Kidney epithelial cell (primary cell): ENCODE results near the gene UBA7. TPM values are rescaled to one million over a fixed set of nuclear protein-coding genes. Genes with fewer than 3 reads are reported as not detected.
"Not testable (repeated sequence)": the region's sequence is repeated elsewhere in the genome, so short reads cannot be mapped to it uniquely, and the experiment has no call there.

Experiments used
- DNase-seq: peaks from one replicate; pipeline ENCODE4 v3.0.0-alpha.2; 2010; ENCODE audit warnings: low read depth
- H3K27me3 ChIP-seq: 2 replicates; pipeline ENCODE4 v1.6.0; 2011; ENCODE audit warnings: low read length; ENCODE audit not compliant: control insufficient read depth, insufficient read depth
- H3K36me3 ChIP-seq: 2 replicates; pipeline ENCODE4 v1.5.1; 2011; ENCODE audit warnings: low read length; ENCODE audit not compliant: control insufficient read depth, insufficient read depth
- H3K4me3 ChIP-seq: 2 replicates; pipeline ENCODE4 v1.5.1; 2011; ENCODE audit warnings: low read depth, mild to moderate bottlenecking, control low read depth, low read length
- total RNA-seq: library from RNA; depleted of rRNA; stranded (reverse); fragments of >200 nt; gene quantifications from 2 replicates; pipeline ENCODE4 v1.2.3, GENCODE V29; 2015
- TF ChIP-seq, protein P1 (sequence below): IDR thresholded peaks from 2 replicates; pipeline ENCODE4 v1.5.1; 2011; ENCODE audit warnings: mild to moderate bottlenecking, moderate library complexity, low read length, control low read depth, inconsistent platforms; ENCODE audit not compliant: insufficient read depth, poor library complexity, severe bottlenecking

UBA7 gene
- total RNA-seq, 1 donor from 2014 or later: 6.3 TPM

DNA sequence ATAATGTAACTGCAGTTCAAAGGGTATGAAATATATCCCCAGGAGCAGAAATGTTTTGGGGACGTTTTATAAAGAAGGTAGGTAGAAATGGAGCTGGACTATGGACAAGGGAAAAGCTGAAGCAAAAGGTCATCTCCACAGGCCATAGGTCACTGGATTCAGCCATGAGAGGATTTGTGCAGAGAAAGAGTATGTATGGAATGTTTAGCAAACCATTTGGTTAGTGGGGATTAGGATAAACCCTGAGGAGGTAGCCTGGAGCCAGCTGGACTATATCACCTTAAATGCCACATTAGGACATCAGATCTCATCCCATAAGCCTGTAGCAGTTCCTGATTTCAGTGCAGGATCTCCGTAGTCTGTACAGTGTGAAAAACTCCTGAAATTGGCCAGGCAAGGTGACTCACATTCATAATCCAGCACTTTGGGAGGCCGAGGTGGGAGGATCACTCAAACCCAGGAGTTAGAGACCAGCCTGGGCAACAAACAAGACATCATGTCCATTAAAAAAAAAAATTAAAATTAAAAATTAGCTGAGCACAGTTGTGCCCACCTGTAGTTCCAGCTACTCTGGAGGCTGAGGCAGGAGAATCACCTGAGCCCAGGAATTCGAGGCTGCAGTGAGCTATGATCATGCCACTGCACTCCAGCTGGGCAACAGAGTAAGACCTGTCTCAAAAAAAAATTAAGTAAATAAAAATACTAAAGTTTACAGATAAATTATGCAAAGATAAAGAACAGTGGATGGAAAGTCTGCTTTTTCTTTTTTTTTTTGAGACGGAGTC lies 32.1 kb downstream of the UBA7 start:
- TF ChIP-seq, protein P1, sequence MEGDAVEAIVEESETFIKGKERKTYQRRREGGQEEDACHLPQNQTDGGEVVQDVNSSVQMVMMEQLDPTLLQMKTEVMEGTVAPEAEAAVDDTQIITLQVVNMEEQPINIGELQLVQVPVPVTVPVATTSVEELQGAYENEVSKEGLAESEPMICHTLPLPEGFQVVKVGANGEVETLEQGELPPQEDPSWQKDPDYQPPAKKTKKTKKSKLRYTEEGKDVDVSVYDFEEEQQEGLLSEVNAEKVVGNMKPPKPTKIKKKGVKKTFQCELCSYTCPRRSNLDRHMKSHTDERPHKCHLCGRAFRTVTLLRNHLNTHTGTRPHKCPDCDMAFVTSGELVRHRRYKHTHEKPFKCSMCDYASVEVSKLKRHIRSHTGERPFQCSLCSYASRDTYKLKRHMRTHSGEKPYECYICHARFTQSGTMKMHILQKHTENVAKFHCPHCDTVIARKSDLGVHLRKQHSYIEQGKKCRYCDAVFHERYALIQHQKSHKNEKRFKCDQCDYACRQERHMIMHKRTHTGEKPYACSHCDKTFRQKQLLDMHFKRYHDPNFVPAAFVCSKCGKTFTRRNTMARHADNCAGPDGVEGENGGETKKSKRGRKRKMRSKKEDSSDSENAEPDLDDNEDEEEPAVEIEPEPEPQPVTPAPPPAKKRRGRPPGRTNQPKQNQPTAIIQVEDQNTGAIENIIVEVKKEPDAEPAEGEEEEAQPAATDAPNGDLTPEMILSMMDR: no peak
- no peak for DNase-seq
- H3K27me3 ChIP-seq: no peaks in the 10 kb centered on the region
- H3K36me3 ChIP-seq: peaks cover 2% of the 10 kb centered on the region
- H3K4me3 ChIP-seq: no peak overlapping the region

DNA sequence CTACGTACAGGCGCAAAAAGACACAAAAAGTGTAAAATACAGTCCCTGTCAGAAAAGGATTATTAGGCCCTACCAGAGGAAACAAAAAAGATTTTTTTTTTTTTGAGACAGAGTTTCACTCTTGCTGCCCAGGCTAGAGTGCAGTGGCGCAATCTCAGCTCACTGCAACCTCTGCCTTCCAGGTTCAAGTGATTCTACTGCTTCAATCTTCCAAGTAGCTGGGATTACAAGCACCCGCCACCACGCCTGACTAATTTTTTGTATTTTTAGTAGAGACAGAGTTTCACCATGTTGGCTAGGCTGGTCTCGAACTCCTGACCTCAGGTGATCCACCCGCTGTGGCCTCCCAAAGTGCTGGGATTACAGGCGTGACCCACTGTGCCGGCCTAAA lies 32.8 kb downstream of the UBA7 start:
- not testable (repeated sequence) for DNase-seq, H3K4me3 ChIP-seq, H3K36me3 ChIP-seq, H3K27me3 ChIP-seq

DNA sequence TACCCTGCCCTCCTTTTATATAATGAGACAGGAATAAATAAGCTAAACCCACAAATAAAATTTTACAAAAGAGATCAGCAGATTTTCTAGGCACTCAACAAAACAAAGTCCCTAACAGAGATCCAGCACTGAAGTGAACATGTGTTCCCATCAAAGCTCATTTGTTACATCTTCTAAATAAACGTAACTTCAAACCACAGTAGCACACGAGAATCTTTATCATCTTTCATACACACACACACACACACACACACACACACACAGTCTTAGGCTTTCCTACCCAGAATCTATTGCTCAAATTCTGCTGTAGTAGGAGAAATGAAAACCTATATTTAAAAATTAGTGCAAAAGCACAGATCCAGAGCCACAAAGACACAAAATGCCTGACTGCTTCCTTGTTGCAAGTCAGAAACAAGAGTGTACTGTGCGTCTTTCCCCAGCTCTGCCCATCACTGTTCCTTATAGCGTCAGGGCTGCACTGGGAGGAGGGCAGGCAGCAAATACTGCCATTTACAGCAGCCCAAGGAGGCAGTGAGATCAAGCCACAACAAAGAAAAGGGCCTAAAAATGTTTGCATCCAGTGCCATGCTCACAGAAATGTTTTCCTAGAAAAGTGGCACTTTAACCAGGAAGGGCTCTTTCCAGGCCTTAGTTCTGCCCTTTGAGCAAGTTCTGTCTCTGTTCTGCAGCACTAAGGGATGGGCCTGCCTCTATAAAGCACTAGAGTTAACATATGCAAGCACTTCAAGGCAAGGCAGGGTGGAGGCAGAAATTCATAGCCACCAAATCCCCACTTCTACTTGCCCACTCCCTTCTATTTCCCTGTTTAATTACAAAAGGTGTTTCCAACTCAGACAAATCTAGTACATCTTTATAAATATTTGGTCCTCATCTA lies 33.4 kb downstream of the UBA7 start:
- Histone ChIP-seq H3K27me3 (no peaks in the 10 kb centered on the region), H3K36me3 (peaks cover 2% of the 10 kb centered on the region), H3K4me3 (no peak overlapping the region)
- DNase-seq: no peak
- TF ChIP-seq, protein P1: no peak

DNA sequence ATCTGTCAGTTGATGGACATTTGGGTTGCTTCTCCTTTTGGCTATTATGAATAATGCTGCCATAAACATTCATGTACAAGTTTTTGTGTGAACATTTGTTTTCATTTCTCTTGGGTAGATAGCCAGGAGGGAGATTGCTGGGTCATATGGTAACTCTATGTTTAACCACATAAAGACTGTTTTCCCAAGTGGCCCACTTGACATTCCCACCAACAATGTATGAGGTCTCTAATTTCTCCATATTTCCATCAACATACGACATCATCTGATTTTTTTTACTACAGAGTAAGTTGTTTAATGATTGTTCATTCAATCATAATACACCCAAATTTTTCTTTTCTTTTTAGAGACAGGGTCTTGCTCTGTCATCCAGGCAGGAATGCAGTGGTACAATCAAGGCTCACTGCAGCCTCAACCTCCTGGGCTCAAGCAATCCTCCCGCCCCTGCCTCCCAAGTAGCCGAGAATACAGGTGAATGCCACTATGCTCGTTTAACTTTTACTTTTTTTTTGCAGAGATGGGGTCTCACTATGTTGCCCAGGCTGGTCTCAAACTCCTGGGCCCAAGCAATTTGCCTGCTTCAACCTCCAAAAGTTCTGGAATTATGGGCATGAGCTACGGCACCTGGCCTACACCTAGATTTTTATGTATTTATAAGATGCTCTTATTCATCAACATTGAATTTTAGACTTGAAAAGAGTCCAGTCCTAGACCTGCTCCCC lies 34.2 kb downstream of the UBA7 start:
- TF ChIP-seq, protein P1: no peak
- H3K36me3 ChIP-seq: peaks cover 2% of the 10 kb centered on the region
- no peak for DNase-seq
- no peaks in the 10 kb centered on the region for H3K27me3 ChIP-seq
- no peak overlapping the region for H3K4me3 ChIP-seq

DNA sequence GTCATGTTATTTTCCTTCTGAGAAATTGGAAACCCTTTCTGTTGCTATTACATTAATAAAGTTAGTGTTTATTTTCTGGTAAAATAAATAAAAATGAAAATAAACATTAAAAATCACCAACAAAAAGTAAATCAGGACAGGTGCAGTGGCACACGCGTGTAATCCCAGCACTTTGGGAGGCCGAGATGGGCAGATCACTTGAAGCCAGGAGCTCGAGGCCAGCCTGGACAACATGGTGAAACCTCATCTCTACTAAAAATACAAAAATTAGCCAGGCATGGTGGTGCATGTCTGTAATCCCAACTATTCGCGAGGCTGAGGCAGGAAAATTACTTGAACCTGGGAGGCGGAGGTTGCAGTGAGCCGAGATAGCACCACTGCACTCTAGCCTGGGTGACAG lies 37.7 kb downstream of the UBA7 start:
- DNase-seq, H3K36me3 ChIP-seq, H3K27me3 ChIP-seq, H3K4me3 ChIP-seq: not testable (repeated sequence)

DNA sequence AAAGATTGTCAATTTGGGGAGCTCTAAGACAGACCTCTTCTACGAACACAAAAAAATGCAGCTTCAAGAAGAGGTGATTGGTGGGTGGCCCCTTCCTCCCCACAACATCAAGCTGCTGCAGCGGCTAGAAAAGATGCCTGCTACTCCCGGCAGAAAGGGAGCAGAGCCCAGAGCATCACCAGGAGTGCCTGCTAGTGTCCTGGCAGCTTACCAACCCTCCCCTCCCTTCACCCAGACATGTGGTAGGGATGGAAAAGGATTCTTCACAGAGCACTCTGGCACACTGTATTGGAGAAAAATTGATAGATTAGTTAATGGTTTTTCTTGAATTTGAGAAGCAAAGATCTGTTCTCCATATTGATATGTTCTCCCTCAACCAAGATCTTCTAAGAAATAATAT lies 38.2 kb downstream of the UBA7 start:
- TF ChIP-seq, protein P1: no peak
- no peaks in the 10 kb centered on the region for H3K36me3 ChIP-seq
- DNase-seq: no peak
- no peak overlapping the region for H3K4me3 ChIP-seq
- H3K27me3 ChIP-seq: no peaks in the 10 kb centered on the region
